HEK293T (cell line): ENCODE results near the gene STAT5B.

Experiments used
- BHLHE40 ChIP-seq: fragments of 450-650 bp; IDR thresholded peaks from 2 replicates; pipeline ENCODE4 v1.6.1; 2016; ENCODE audit warnings: mild to moderate bottlenecking, moderate library complexity, borderline replicate concordance
- CTBP1 ChIP-seq: fragments of 450-650 bp; IDR thresholded peaks from 2 replicates; pipeline ENCODE4 v1.6.1; 2016; ENCODE audit warnings: borderline replicate concordance
- ELF4 ChIP-seq: fragments of 450-650 bp; IDR thresholded peaks from 2 replicates; pipeline ENCODE4 v1.6.1; 2017; ENCODE audit warnings: antibody characterized with exemption
- FOXM1 ChIP-seq: fragments of 450-650 bp; IDR thresholded peaks from 2 replicates; pipeline ENCODE4 v1.6.1; 2017; ENCODE audit warnings: mild to moderate bottlenecking, borderline replicate concordance
- HDGF ChIP-seq: fragments of 450-650 bp; IDR thresholded peaks from 2 replicates; pipeline ENCODE4 v1.6.1; 2017; ENCODE audit warnings: antibody characterized with exemption, borderline replicate concordance
- L3MBTL2 ChIP-seq: fragments of 450-650 bp; conservative IDR thresholded peaks from 2 replicates; pipeline ENCODE4 v1.6.1; 2016; ENCODE audit warnings: mild to moderate bottlenecking
- NFRKB ChIP-seq: fragments of 450-650 bp; IDR thresholded peaks from 2 replicates; pipeline ENCODE4 v1.6.1; 2016; ENCODE audit warnings: mild to moderate bottlenecking, moderate library complexity
- SP1 ChIP-seq: fragments of 450-650 bp; IDR thresholded peaks from 2 replicates; pipeline ENCODE4 v1.6.1; 2017
- SUZ12 ChIP-seq: fragments of 450-650 bp; IDR thresholded peaks from 2 replicates; pipeline ENCODE4 v1.6.1; 2016; ENCODE audit warnings: mild to moderate bottlenecking
- ZNF384 ChIP-seq: fragments of 450-650 bp; IDR thresholded peaks from 2 replicates; pipeline ENCODE4 v1.6.1; 2016

DNA sequence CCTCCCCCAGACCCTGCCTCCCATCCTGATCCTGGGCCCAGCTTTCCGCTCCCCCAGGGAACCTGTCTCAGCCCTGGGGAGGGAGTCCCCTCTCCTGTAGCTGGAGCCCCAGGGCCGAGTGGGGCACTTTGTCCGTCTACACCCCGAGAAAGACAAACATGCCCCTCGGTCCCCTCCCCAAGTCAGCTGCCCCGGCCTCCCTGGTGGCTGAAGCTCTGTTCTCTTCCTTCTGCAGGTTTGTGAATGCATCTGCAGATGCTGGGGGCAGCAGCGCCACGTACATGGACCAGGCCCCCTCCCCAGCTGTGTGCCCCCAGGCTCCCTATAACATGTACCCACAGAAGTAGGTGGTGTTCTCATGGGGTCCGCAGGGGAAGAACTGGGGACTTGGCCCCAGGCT lies 33.0 kb upstream of the STAT5B start:
- TF ChIP-seq BHLHE40 (no peak), ZNF384 (no peak), NFRKB (no peak), CTBP1 (no peak), SUZ12 (no peak), SP1 (no peak), ELF4 (no peak), FOXM1 (no peak), HDGF (no peak), L3MBTL2 (no peak)
